H9 (cell line): ENCODE data around the gene ADAMTS16. TPM values are rescaled to one million over a fixed set of nuclear protein-coding genes. Genes with fewer than 3 reads are reported as not detected.

Experiments used
- DNase-seq: peaks from one replicate; pipeline ENCODE4 v3.0.0-alpha.2; 2017
- H2AFZ ChIP-seq: one replicate; pipeline ENCODE4 v1.6.1; 2013; ENCODE audit warnings: mild to moderate bottlenecking, low read length, control low read depth, moderate library complexity
- H2AK5ac ChIP-seq: 2 replicates; pipeline ENCODE4 v1.6.1; 2013; ENCODE audit warnings: low read length, control low read depth, mixed read lengths; ENCODE audit not compliant: insufficient read length
- H2BK120ac ChIP-seq: one replicate; pipeline ENCODE4 v1.6.1; 2013; ENCODE audit warnings: low read depth, mild to moderate bottlenecking, low read length, control low read depth, inconsistent platforms; ENCODE audit not compliant: poor library complexity, severe bottlenecking
- H2BK12ac ChIP-seq: 2 replicates; pipeline ENCODE4 v1.6.1; 2013; ENCODE audit warnings: low read length, control low read depth, mixed read lengths, low read depth; ENCODE audit not compliant: insufficient read length
- H2BK15ac ChIP-seq: 2 replicates; pipeline ENCODE4 v1.6.1; 2013; ENCODE audit warnings: low read depth, low read length, control low read depth
- H2BK20ac ChIP-seq: one replicate; pipeline ENCODE4 v1.6.1; 2013; ENCODE audit warnings: low read depth, mild to moderate bottlenecking, low read length, control low read depth, inconsistent platforms; ENCODE audit not compliant: poor library complexity, severe bottlenecking
- H2BK5ac ChIP-seq: 2 replicates; pipeline ENCODE4 v1.6.1; 2013; ENCODE audit warnings: low read length, control low read depth, mixed read lengths; ENCODE audit not compliant: insufficient read length
- H3K14ac ChIP-seq: 2 replicates; pipeline ENCODE4 v1.6.1; 2013; ENCODE audit warnings: low read length, control low read depth; ENCODE audit not compliant: insufficient read depth
- H3K18ac ChIP-seq: 2 replicates; pipeline ENCODE4 v1.6.1; 2013; ENCODE audit warnings: low read depth, mild to moderate bottlenecking, mixed read lengths, low read length, control low read depth; ENCODE audit not compliant: insufficient read length
- H3K23ac ChIP-seq: 2 replicates; pipeline ENCODE4 v1.6.1; 2013; ENCODE audit warnings: low read length, control low read depth, mixed read lengths, low read depth; ENCODE audit not compliant: insufficient read length
- H3K23me2 ChIP-seq: 2 replicates; pipeline ENCODE4 v1.6.1; 2013; ENCODE audit warnings: low read depth, mild to moderate bottlenecking, mixed read lengths, low read length, control low read depth; ENCODE audit not compliant: insufficient read length, poor library complexity, severe bottlenecking
- H3K27ac ChIP-seq: 2 replicates; pipeline ENCODE4 v1.5.1; 2013; ENCODE audit warnings: low read length, control low read depth, mixed read lengths, low read depth; ENCODE audit not compliant: insufficient read length
- H3K27me3 ChIP-seq: 2 replicates; pipeline ENCODE4 v1.6.1; 2013; ENCODE audit warnings: low read length, control low read depth, inconsistent platforms; ENCODE audit not compliant: insufficient read depth
- H3K4ac ChIP-seq: 2 replicates; pipeline ENCODE4 v1.6.1; 2013; ENCODE audit warnings: low read depth, mild to moderate bottlenecking, control low read depth, inconsistent platforms, low read length, moderate library complexity
- H3K4me1 ChIP-seq: 2 replicates; pipeline ENCODE4 v1.6.1; 2013; ENCODE audit warnings: low read length, control low read depth, inconsistent platforms; ENCODE audit not compliant: insufficient read depth
- H3K4me2 ChIP-seq: 2 replicates; pipeline ENCODE4 v1.6.1; 2013; ENCODE audit warnings: low read length, control low read depth, mixed read lengths; ENCODE audit not compliant: insufficient read length, insufficient read depth
- H3K56ac ChIP-seq: 2 replicates; pipeline ENCODE4 v1.6.1; 2013; ENCODE audit warnings: low read depth, mild to moderate bottlenecking, mixed read lengths, low read length, control low read depth; ENCODE audit not compliant: insufficient read length
- H3K79me1 ChIP-seq: 2 replicates; pipeline ENCODE4 v1.6.1; 2013; ENCODE audit warnings: low read depth, mild to moderate bottlenecking, moderate library complexity, low read length, control low read depth, inconsistent platforms; ENCODE audit not compliant: insufficient read depth, poor library complexity, severe bottlenecking
- H3K79me2 ChIP-seq: 2 replicates; pipeline ENCODE4 v1.6.1; 2013; ENCODE audit warnings: low read length, control low read depth, inconsistent platforms; ENCODE audit not compliant: insufficient read depth
- H3K9ac ChIP-seq: 2 replicates; pipeline ENCODE4 v1.6.1; 2013; ENCODE audit warnings: low read length, control low read depth, mixed read lengths; ENCODE audit not compliant: insufficient read length; ENCODE audit errors: extremely low read depth
- H3K9me3 ChIP-seq: one replicate; pipeline ENCODE4 v1.6.1; 2013; ENCODE audit warnings: low read depth, low read length, inconsistent platforms; ENCODE audit not compliant: control insufficient read depth
- H3T11ph ChIP-seq: one replicate; pipeline ENCODE4 v1.6.1; 2013; ENCODE audit warnings: mild to moderate bottlenecking, low read length, control low read depth, inconsistent platforms
- H4K20me1 ChIP-seq: one replicate; pipeline ENCODE4 v1.6.1; 2013; ENCODE audit not compliant: control insufficient read depth, insufficient read length, insufficient read depth
- H4K5ac ChIP-seq: 2 replicates; pipeline ENCODE4 v1.6.1; 2013; ENCODE audit warnings: low read depth, mild to moderate bottlenecking, mixed read lengths, low read length, control low read depth; ENCODE audit not compliant: insufficient read length
- H4K8ac ChIP-seq: replicated peaks from 2 replicates; pipeline ENCODE4 v1.6.1; 2013; ENCODE audit warnings: low read length, control low read depth, mixed read lengths, low read depth; ENCODE audit not compliant: insufficient read length
- H4K91ac ChIP-seq: 2 replicates; pipeline ENCODE4 v1.6.1; 2013; ENCODE audit warnings: low read depth, mild to moderate bottlenecking, moderate library complexity, mixed read lengths, low read length, control low read depth; ENCODE audit not compliant: insufficient read length
- H3K27ac Mint-ChIP-seq, 3 experiments: 2 replicates in 2 of 3; 3 replicates in 1 of 3; pipeline ENCODE4 v1.8.0; 2020 to 2021; ENCODE audit warnings: mixed read lengths in 3 of 3, mild to moderate bottlenecking in 1 of 3, moderate library complexity in 1 of 3
- H3K27me3 Mint-ChIP-seq: 2 replicates; pipeline ENCODE4 v1.8.0; 2021; ENCODE audit warnings: low read depth, mild to moderate bottlenecking, moderate library complexity, mixed read lengths
- H3K36me3 Mint-ChIP-seq, 3 experiments: 2 replicates in 2 of 3; 3 replicates in 1 of 3; pipeline ENCODE4 v1.8.0; 2020 to 2021; ENCODE audit warnings: low read depth in 3 of 3, mixed read lengths in 3 of 3; ENCODE audit not compliant: insufficient read depth in 1 of 3
- H3K4me1 Mint-ChIP-seq, 2 experiments: 2 replicates each; pipeline ENCODE4 v1.8.0; 2020; ENCODE audit warnings: mixed read lengths in 2 of 2
- H3K4me3 Mint-ChIP-seq, 2 experiments: 2 replicates in 1 of 2; 3 replicates in 1 of 2; pipeline ENCODE4 v1.8.0; 2020 to 2021; ENCODE audit warnings: mild to moderate bottlenecking in 2 of 2, mixed read lengths in 2 of 2, moderate library complexity in 1 of 2
- H3K9me3 Mint-ChIP-seq, 2 experiments: 2 replicates in 1 of 2; 3 replicates in 1 of 2; pipeline ENCODE4 v1.8.0; 2020; ENCODE audit warnings: mild to moderate bottlenecking in 2 of 2, mixed read lengths in 2 of 2, moderate library complexity in 1 of 2
- total RNA-seq: library from RNA; stranded (reverse); gene quantifications from 2 replicates; pipeline ENCODE4 v1.2.1, GENCODE V29; 2021
- TF ChIP-seq, protein P1 (sequence below): fragments of 200-600 bp; sonication (generic); conservative IDR thresholded peaks from 3 replicates; pipeline ENCODE4 v1.8.0; 2021; ENCODE audit warnings: antibody characterized with exemption, mild to moderate bottlenecking

ADAMTS16 gene
- total RNA-seq, 1 experiment from 2014 or later = 4.5 TPM

DNA sequence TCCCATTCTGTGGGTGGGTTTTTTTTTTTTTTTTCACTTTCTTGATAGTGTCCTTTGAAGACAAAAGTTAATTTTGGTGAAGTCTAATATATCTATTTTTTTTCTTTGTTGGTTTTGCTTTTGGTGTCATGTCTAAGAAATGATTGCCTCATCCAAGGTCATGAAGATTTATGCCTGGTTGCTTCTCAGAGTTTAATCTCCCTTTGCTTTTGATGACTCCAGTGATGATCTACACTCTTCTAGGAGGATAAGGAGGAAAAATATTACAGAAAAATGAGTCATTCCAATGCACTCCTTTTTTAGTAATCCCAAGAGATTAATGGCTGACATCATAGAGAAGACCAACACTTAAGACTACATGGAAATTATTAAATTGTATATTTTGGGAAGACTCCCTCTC lies 202.7 kb downstream of the ADAMTS16 start:
- Histone ChIP-seq H4K5ac (no peak overlapping the region), H2BK5ac (no peak overlapping the region), H3K27ac (no peak overlapping the region), H2AFZ (no peak overlapping the region), H2BK12ac (no peak overlapping the region), H4K8ac (no peak overlapping the region), H3K9me3 (no peaks in the 10 kb centered on the region), H2AK5ac (no peak overlapping the region), H3K56ac (no peak overlapping the region), H2BK20ac (no peak overlapping the region), H3K23me2 (no peaks in the 10 kb centered on the region), H3K14ac (no peak overlapping the region), H3K79me2 (no peaks in the 10 kb centered on the region), H3K79me1 (no peaks in the 10 kb centered on the region), H3K4ac (no peak overlapping the region), H3K4me2 (no peak overlapping the region), H3K9ac (no peak overlapping the region), H3T11ph (no peak overlapping the region), H3K27me3 (no peaks in the 10 kb centered on the region), H2BK15ac (no peak overlapping the region), H4K20me1 (no peaks in the 10 kb centered on the region), H4K91ac (no peak overlapping the region), H3K4me1 (peaks cover 8% of the 10 kb centered on the region; the same call in 1 of the 2 replicates), H2BK120ac (no peak overlapping the region), H3K18ac (no peak overlapping the region), H3K23ac (no peak overlapping the region)
- H3K4me1 Mint-ChIP-seq = peaks cover 27 to 31% of the 10 kb centered on the region in 2 experiments
- H3K27ac Mint-ChIP-seq = no peak overlapping the region
- no peaks in the 10 kb centered on the region; a peak in 1 of 7 replicates for H3K36me3 Mint-ChIP-seq
- no peak overlapping the region for H3K4me3 Mint-ChIP-seq
- DNase-seq = no peak
- H3K27me3 Mint-ChIP-seq = no peaks in the 10 kb centered on the region
- TF ChIP-seq, protein P1, sequence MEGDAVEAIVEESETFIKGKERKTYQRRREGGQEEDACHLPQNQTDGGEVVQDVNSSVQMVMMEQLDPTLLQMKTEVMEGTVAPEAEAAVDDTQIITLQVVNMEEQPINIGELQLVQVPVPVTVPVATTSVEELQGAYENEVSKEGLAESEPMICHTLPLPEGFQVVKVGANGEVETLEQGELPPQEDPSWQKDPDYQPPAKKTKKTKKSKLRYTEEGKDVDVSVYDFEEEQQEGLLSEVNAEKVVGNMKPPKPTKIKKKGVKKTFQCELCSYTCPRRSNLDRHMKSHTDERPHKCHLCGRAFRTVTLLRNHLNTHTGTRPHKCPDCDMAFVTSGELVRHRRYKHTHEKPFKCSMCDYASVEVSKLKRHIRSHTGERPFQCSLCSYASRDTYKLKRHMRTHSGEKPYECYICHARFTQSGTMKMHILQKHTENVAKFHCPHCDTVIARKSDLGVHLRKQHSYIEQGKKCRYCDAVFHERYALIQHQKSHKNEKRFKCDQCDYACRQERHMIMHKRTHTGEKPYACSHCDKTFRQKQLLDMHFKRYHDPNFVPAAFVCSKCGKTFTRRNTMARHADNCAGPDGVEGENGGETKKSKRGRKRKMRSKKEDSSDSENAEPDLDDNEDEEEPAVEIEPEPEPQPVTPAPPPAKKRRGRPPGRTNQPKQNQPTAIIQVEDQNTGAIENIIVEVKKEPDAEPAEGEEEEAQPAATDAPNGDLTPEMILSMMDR = no peak
- H3K9me3 Mint-ChIP-seq = no peaks in the 10 kb centered on the region; a peak in 1 of 5 replicates
